Stimulated activated CD8-positive, alpha-beta memory T cell treated with anti-CD3 and anti-CD28 coated beads, Interleukin-2, amount 100 ng/mL, for 1 hour (primary cell): ENCODE results near the gene OIP5.
"Not testable (repeated sequence)": the region's sequence is repeated elsewhere in the genome, so short reads cannot be mapped to it uniquely, and the experiment has no call there.

Experiments
- DNase-seq, 2 donors: peaks; one replicate each; pipeline ENCODE4 v3.0.0-alpha.2; 2020; ENCODE audit warnings: low read depth in 2 of 2

Gene OIP5

GRCh38 chr15:41304149-41304770, 28.1 kb downstream of the OIP5 start:
- DNase-seq, result no peak

GRCh38 chr15:41301587-41301986, 30.8 kb downstream of the OIP5 start:
- no peak for DNase-seq

DNA sequence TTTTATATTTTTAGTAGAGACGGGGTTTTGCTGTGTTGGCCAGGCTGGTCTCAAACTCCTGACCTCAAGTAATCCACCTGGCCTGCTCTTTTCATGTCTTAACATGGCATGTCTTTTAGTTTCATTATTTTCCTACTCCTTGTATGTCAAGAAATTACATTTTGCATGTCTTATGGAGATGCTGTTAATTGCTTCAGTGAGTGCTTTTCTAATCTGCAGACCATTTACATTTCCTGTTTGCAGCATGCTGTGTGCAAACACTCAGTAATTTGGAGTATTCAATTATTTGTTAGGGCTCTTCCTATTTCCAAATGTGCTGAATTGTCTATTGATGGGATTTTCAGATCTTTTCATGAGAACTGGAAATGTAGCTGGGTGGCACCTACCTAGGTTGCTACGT, 31.3 kb downstream of the OIP5 start:
- not testable (repeated sequence) for DNase-seq

DNA sequence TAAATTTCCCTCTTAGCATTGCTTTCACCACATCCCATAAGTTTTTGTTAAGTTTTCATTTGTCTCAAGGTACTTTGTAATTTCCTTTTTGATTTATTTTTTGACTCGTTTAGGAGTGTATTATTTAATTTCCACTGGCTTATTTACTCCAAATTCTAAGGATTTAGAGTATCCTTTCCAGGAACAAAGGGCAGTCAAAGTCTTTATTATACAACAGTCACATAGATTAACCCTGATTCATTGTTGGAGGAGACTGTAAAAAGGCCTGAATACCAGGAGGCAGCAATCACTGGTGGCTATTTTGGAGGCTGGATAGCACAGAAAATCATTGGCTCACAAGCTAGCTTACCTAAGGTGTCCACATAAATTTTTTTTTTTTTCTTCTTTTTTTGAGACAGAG, 39.9 kb downstream of the OIP5 start:
- no peak for DNase-seq

GRCh38 chr15:41291065-41291631, 41.2 kb downstream of the OIP5 start:
- DNase-seq, result no peak

DNA sequence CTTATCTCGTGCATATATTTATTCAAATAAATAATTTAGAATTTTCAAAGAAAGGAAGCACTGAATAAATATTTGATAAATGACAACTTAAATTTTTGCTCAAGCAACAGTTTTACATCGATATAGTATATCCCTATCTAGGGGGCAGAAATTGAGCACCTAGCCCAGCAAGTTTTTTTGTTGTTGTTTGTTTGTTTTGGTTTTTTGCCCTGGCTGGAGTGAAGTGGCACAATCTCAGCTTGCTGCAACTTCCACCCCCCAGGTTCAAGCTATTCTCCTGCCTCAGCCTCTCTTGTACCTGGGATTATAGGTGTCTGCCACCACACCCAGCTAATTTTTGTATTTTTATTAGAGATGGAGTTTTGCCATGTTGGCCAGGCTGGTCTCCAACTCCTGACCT, 42.4 kb downstream of the OIP5 start:
- DNase-seq, result no peak

- no peak for DNase-seq
Measured at GRCh38 chr15:41288464-41288863, 43.9 kb downstream of the OIP5 start.

DNA sequence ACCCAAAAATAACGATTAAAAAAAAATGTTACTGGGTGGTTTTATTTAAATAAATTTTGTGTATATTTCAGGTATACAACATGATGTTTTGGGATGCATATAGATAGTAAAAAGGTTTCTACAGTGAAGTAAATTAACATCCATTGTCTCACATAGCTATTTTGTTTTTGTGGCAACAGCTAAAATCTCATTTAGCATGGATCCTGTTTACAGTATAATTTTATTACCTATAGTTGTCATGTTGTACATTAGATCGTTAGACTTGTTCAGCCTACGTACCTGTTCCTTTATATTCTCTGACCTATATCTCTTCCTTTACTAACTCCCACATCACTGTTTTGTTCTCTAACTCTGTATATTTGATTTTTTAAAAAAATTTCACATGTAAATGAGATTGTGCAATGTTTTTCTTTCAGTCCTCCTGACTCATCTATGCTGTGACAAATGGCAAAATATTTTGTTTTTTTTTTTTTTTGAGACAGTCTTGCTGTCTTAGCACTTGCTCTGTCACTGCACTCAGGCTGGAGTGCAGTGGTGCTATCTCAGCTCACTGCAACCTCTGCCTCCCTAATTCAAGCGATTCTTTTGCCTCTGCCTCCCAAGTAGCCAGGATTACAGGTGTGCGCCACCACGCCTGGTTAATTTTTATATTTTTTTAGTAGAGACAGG, 45.6 kb downstream of the OIP5 start:
- no peak for DNase-seq

DNA sequence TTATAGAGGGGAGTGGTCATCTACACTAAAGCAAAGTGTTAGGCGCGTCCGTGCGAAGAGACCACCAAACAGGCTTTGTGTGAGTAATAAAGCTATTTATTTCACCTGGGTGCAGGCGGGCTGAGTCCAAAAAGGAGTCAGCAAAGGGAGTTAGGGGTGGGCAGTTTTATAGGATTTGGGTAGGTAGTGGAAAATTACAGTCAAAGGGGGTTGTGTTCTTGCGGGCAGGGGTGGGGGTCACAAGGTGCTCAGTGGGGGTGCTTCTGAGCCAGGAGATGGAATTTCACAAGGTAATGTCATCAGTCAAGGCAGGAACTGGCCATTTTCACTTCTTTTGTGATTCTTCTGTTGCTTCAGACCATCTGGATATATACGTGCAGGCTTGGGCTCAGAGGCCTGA, 47.1 kb downstream of the OIP5 start:
- no peak for DNase-seq

- DNase-seq, result no peak
Measured at GRCh38 chr15:41284427-41285177, 47.8 kb downstream of the OIP5 start.

GRCh38 chr15:41283653-41284426, 48.6 kb downstream of the OIP5 start:
- peak; percentile 93 to 95 for DNase-seq

- DNase-seq, result not testable (repeated sequence)
Measured at GRCh38 chr15:41282980-41283652, 49.3 kb downstream of the OIP5 start.

GRCh38 chr15:41282436-41282835, 50.0 kb downstream of the OIP5 start:
- not testable (repeated sequence) for DNase-seq

- no peak for DNase-seq
Measured at GRCh38 chr15:41281236-41281635, 51.2 kb downstream of the OIP5 start.

- DNase-seq, result no peak
Measured at GRCh38 chr15:41279535-41280283, 52.7 kb downstream of the OIP5 start.

GRCh38 chr15:41278319-41278718, 54.1 kb downstream of the OIP5 start:
- DNase-seq, result no peak

DNA sequence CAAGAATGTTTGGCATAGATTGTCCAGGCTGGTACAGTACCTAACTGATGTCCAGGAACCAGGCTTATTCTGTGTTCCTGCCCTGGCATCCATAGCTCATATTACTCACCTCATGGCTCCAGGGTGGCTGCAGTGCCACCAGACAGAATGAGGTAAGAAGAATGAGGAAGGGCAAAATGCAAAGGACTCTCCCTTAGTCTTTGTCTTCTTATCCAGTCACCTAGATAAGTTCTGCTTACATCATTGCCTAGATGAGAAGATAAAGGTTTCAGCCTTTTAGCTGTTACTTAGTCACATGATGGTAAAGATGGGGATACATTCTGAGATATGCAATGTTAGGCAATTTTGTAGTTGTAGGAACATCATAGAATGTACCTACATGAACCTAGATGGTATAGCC, 55.6 kb downstream of the OIP5 start:
- no peak for DNase-seq

- no peak for DNase-seq
Measured at GRCh38 chr15:41269887-41270286, 62.5 kb downstream of the OIP5 start.

DNA sequence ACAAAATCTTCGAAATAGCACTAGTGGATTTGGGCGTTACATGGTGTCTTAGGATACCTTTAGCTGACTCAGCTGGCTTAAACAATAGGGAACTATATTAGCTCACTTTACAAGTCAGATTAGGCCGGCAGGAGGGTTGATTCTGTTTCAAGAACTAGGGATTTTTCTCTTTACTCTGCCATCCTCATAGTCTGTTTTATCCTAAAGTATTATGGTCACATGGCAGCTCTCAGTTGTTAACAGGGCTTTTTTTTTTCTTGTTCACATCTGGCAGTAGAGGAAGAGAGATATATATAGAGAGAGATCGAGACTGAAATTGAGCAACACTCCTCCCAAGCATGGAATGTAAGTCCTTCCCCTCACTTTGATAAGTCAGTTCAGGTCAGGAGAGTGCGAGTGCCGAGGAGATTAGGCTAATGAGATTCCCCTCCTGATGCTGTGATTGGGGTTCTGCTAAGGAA, 68.5 kb downstream of the OIP5 start:
- DNase-seq, result no peak

GRCh38 chr15:41262571-41262970, 69.8 kb downstream of the OIP5 start:
- no peak for DNase-seq
